HG03097 (cell line): ENCODE measurements around the gene TNS4.
"Not testable (repeated sequence)": the region's sequence is repeated elsewhere in the genome, so short reads cannot be mapped to it uniquely, and the experiment has no call there.

ENCODE experiments used
- ATAC-seq: cut with Tn5 transposase; IDR thresholded peaks from one replicate; pipeline ENCODE4 v1.9.1; 2021; ENCODE audit not compliant: unreplicated experiment, low FRiP score

The TNS4 gene

DNA sequence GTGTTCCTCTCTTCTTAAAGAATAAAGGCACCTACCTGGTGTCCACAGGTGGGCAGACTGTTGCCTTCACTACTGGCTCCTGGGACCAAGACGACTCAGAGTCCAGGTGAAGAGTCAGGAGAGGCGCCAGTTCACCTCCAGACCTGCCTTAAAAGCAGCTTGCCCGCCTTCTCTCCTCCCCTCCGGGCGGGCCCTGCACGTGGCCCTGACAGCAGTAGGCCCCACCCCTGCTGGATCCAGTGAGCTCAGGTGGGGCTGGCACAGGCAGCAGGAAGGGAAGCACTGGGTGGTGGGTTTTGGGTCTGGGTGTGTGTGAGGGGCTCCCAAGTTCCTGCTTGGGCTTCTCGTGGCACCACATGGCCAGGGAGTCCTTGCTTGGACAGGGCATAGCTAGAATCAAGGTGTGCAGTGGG is at the start of gene TNS4:
TSS of gene TNS4 (minus strand) at position 125 of the 413 bp plus-strand sequence. CDS start 5,198 bp downstream, outside the sequence.
- no peak for ATAC-seq

- ATAC-seq, result no peak
Observed at GRCh38 chr17:40550608-40551007, 49.2 kb upstream of the TNS4 start.

DNA sequence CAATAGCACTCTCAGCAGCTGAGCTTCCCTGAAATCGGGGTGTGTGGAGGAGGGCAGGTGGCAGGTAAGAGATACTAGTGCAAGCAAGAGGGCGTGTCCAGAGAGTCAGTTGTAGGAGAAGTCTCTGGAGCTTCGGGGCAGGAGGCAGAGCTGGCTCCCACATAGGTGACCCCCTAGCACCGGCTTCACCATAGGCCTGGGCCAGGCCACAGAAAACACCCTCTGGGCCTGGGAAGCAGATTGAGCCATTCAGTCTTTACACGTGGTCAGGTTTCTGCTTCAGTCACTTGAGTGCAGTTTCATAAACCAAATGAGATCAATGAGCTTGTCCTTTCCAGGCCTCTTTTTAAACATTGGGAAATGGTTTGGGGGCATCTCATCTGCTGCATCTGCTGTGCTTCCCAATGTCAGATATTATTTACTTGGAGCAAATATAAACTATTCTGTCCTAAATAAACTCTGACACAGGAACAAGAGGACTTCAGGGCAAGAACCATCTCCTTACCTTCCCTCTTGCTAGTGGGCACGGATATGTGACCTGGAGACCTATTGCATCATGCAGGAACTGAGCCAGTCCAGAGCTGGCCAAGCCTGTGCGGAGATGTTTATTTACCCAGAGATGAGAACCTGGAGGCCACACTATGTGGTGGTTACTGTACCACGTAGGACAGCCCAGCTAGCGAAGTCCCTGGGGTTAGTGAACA is 47.7 kb upstream of the TNS4 start:
- ATAC-seq, result no peak

DNA sequence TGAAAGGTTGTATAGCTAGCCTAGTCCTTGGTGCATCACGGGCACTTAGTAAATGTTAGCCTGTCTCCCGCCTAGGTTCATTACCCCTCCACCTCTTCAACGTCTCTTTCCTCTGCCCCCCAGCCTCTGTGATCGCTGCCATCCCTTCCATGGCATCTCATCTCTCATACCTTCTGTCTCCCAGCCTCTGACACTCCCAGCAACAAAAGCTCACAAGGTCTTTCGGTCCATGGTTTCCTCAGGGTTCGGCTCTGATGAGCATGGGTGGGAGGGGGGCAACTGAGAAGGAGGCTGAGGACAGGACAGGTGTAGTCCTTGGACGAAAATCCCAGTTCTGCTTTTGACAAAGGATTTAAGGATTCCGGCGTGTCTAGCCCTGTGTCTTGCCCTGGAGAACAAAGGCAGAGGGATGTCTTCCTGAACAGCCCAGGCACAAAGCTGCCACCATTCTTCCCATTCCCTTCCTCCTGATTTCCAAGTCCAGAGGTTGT is 47.1 kb upstream of the TNS4 start:
- ATAC-seq, result no peak

DNA sequence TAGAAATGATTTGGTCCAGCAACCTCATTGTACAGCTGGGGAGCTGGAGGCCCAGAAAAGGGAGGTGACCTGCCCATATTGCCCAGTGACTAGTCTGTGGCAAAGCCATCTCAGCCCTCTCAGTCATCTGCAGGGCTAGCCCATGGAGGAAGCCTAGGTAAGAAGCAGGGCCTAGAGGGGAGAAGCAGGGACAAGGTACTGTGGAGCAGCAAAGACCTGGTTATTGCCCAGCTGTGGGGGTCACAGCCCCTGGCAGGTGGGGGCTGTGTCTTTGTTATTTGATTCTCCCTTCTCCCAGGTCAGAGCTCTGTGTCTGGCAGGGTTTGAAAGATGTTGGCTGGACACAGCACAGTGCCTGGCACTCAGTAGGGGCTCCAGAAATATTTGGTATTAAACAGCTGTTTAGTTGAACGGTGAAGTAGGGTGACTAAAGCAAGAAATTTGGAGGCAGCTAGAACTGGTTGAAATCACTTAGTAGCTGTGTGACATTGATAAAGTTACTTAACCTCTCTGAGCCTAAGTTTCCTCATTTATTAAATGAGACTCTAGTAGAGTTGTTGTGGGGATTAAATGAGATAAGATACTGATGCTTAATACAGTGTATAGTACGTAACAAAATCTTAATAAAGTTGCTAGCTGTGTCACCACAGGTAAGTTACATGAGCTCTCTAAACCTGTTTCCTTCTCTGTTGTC is 46.5 kb upstream of the TNS4 start:
- ATAC-seq, result no peak

DNA sequence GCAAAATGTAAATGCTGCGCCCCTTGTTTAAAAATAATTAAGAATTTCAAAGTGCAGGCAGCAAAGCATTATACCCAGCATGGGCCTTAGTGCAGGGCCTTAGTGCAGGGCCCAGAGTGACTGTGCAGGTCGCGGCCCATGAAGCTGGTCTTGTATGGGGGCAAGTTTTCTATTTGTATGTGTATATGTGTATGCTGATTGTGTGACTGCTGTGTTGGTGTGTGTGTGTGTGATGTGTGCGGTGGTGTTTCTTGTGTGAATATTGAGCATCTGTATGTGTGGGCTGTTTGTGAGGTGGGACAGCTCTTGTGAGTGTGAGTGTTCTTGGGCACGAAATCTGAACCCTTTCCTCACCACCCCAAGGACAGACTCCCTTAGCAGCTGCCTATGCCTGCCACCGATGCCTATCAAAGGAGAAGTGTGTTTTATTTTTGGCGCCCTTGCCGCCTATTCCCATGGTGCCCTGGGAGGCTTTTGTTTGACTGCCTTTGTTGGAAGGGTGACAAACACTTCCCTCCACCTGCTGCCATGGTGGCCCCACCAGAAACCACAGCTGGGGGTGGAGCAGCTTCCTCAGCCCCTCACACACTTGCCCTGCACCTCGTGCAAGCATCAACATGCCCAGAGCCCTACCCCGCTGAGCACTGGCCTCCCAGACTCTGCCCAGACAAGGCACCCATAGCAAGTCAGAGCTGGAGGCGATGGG is 45.8 kb upstream of the TNS4 start:
- ATAC-seq, result no peak

- not testable (repeated sequence) for ATAC-seq
Observed at GRCh38 chr17:40546497-40546896, 45.1 kb upstream of the TNS4 start.

GRCh38 chr17:40545660-40546059 is 44.2 kb upstream of the TNS4 start:
- no peak for ATAC-seq

- ATAC-seq, result no peak
Observed at GRCh38 chr17:40542558-40543411, 41.4 kb upstream of the TNS4 start.

GRCh38 chr17:40541873-40542557 is 40.6 kb upstream of the TNS4 start:
- no peak for ATAC-seq

DNA sequence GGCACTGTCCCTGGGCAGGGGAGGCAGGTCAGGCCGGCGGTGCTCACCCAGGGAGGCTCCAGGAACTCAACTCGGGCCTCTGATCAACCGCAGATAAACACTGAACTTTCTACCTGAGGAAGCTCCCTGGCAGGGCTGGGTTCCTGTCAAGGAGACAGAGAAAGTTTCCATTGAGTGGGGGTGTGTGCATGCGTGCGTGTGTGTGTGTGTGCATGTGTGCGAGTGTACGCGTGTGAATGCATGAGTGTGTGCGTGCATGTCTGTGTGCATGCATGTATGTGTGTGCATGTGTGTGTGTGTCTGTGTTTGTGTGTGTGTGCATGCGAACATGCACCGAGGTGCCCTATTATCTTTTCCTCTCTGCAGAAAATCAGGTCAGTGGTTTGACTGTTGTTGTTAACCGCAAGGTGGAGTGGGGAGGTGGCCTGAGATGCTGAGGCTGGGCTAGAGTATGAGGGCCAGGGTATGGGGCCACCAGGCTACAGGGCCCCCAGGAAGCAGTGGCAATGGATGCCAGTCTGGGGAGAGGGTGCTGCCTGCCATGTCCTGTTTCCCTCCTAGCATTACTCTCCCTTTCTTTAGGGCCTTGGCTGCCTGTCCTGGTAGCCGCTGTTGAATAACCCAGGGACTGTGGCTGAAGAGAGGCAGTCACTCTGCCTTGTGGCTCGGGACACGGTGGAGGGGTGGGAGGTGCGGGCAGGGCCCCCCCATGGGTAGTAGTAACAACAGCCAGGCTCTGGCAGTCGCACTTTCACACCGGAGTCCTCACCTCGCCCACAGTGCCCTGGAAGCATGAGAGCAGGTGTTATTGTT is 39.8 kb upstream of the TNS4 start:
- ATAC-seq, result no peak

- ATAC-seq, result no peak
Observed at GRCh38 chr17:40540448-40540847, 39.0 kb upstream of the TNS4 start.

DNA sequence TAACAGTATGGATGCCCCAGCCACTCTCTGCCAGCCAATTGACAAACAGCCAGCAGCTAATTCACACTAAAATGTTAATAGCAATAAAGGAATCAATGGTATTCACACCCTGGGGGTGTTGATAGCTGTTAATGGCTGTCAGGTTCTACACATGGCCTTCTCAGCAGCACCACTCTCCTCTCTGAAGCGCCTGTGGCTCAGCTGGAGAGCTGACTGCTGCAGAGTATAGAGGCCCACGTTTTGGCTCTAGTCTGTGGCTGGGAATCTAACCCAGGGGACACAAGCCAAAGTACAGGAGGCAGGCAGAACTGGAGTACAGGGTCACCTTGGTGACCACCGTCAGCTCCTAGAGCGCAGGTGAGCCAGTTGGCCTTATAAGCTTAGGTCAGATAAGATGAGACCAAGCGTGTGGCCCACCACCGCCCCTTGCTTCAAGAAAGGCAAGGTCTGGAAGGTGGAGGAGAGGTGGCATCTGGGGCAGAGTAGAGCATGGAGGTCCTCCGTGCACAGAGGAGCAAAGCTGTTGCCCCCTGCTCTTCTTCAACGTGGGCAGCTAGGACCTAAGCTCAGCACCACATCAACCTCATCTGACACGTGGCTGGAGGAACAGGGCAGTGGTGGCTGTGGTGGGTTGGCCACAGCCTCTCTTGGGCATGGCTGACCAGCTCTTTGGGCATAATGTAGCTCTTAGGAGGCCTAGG is 38.4 kb upstream of the TNS4 start:
- no peak for ATAC-seq

DNA sequence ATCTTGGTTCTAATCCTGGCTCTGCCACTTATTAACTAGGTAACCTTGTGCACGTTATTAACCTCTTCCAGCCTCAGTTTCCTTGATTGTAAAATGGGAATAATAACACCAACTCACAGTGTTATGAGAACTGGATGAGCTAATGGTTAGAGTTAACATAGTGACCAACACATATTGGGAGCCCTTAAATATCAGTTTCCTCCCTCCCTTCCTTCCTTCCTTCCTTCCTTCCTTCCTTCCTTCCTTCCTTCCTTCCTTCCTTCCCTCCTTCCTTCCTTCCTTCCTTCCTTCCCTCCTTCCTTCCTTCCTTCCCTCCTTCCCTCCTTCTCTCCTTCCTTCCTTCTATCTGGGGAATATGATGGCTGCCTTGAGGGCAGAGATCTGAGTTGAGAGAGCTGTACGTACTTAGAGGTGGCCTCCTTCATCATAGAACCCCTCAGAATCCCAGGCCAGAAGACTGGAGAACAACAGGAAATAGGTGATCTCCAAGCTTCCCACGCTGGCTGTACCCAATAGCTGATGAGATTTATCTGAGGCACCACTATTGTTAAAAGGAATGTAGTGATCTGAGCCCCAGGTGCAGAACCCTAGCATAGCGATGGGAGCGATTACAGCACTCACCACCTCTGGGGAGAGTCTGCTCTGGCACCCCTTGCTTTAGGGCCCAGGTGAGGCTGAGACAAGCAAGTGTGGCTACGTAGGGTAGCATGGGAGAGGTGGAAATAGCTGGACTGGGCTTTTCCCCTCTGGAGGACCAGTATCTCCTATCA is 37.7 kb upstream of the TNS4 start:
- ATAC-seq, result no peak

DNA sequence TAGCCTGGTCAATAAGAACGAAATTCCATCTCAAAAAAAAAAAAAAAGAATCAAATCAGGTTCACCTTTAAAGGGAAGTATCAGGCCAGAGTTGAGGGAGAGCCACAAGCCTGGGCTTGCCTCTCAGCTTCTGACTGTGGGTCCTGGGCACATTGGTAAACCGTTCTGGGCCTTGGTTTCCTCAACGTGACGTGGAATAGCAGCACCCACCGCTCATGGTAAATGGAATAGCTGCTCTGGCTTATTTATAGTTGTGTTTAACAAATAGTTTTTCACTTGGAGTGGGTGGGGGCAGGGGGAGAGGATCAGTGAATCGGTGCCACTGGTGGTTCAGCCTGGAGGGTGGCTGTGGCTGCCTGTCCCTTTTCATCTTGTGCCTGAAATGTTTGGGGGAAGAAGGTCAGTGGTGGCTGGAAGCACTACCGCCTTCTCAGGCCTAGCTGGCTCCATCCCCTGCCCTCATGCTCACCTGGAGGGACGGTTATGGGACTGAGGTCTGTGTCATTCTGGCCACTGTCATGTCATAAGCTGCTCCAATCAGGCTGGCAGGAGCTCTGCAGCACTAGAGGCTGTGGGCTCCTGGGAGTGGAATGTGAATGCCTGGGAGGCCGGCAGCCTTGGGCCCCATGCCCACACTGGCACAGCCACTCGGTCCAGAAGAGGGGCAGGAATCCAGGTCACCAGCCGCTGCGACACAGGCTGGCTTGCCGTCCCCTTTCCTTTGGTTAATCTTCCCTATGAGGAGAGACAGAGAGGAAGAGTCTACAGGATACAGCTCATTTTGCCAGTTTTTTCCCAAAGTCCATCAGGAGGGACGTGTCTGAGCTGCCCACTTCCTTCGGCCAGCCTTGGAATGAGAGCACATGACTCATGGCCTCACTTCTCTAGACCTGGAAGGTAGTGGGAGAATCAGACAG is 36.9 kb upstream of the TNS4 start:
- no peak for ATAC-seq

DNA sequence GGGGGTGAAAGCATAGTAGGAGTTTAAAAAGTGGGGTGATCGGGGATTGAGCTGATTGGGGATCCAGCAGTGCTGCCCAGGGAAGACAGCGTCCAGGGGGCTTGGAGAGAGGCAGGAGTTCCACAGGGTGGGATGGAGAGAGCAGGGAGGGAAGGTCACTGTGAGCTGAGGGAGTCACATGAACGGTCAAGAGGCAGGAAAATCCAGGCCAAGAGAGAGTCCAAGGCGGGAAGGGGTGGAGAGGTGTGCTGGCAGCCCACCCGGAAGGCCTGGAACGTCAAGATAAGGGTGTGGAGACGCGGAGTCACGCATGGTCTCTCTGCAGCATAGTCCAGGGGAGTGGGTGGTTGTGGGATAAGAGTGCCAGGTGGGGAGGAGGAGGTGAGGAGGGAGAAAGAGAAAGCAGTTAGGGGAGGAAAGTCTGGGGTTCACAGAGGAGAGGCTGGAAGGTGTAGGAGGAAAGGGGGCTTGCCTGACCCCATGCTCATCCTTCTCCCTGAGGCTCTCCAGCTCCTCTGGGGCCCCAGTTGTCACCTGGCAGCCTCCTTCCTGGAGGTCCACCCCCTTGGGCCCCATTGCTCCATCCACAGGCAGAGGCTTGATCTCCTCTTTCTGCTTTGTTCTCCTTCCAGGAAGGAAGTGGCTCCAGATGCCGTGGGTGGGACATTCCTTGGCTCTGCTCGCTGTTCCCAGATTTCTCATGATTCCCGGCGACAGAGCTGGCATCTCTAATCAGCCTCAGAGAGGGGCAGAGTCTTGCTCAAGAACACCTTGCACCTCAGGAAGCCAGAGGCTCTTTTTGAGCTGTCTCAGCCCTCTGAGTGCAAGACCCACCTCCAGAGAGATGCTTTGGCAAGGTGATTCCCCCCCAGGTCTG is 35.1 kb upstream of the TNS4 start:
- no peak for ATAC-seq
